Measurements from ENCODE around the gene DMXL2.

DNA sequence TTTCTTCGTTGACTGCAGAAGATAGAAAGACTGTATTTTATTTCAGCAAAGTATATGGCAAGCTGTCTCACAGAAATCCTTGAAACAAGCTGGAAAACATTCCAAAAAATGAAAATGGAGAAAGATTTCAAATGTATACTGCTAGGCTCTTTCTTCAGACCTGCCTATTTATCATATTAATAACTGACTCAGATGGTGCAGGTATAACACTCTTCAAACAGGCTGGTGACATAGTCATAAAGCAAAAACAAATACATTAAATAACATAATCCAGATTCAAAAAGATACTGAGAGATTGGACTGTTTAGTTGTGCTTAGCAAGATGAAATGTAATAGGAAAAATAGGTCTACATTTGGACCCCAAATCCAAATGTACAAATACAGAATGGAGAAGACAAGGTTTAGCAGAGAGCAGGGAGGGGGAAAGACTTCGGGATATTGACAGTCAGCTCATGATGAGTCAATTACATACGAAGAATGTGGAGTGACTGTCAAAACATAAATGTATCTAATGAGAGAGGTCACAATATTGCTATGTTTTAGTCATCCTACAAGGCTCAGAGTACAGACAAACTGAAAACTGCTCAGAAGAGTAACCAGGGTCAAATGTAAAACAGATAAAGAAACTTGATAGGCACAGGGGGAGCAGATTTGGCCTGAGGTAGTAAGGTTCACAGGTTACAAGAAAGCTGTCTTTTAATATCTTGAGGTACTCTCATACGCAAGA lies 88.7 kb downstream of the DMXL2 start:
- TF ChIP-seq, protein P1, sequence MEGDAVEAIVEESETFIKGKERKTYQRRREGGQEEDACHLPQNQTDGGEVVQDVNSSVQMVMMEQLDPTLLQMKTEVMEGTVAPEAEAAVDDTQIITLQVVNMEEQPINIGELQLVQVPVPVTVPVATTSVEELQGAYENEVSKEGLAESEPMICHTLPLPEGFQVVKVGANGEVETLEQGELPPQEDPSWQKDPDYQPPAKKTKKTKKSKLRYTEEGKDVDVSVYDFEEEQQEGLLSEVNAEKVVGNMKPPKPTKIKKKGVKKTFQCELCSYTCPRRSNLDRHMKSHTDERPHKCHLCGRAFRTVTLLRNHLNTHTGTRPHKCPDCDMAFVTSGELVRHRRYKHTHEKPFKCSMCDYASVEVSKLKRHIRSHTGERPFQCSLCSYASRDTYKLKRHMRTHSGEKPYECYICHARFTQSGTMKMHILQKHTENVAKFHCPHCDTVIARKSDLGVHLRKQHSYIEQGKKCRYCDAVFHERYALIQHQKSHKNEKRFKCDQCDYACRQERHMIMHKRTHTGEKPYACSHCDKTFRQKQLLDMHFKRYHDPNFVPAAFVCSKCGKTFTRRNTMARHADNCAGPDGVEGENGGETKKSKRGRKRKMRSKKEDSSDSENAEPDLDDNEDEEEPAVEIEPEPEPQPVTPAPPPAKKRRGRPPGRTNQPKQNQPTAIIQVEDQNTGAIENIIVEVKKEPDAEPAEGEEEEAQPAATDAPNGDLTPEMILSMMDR (IDR thresholded peaks at IDR 0.05): no peak
- no peak for TF ChIP-seq POLR2A (IDR thresholded peaks at IDR 0.05)
